ENCODE results near the gene EPHB3. TPM values are rescaled to one million over a fixed set of nuclear protein-coding genes. Genes with fewer than 3 reads are reported as not detected.

EPHB3 gene
- total RNA-seq, 1 experiment from 2014 or later: 6.0 TPM

DNA sequence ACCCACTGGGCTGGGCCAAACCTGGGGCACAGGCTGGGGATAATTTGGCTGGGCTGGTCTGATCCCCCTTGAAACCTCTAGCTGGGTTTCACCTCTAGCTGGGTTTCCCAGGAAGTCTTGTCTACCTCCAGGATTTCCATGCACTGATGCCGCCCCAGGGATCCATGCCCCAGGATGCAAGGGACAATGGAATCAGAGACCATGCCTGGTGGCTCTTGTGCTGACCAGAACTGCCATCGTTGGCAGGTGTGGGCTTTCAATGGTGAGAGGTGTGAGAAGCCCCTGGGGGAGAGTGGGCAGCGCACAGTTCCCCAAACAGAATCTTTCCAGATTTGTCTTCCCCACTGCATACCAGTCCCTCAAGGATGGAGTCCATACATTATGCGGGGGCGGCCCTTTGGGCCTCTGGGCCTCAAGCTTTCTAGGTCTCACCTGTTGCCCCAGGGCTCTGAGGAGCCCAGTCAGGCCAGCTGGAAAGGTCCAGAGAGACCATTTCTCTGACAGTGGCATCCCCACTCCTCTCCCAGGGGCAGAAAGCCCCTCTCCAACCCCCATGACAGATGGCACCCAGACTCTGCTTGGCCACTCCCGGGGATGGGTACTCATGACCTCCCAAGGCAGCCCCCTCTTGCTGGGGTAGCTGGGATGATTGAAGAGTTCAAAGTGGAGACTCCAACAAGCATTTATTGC, 35.4 kb downstream of the EPHB3 start:
- BruUV-seq (replicated peaks): no TSS peak
- DNase-seq (ENCODE audit: low read depth, low spot score): no peak
- TF ChIP-seq CTCF (IDR thresholded peaks at IDR 0.05) (no peak), SIN3A (IDR thresholded peaks at IDR 0.05; ENCODE audit: borderline replicate concordance, insufficient read depth, low read depth, low read length) (no peak), REST (IDR thresholded peaks at IDR 0.05; ENCODE audit: insufficient read depth in 1 of 2, low read depth in 2 of 2, low read length in 1 of 2) (no peak), TCF7L2 (IDR thresholded peaks at IDR 0.05; ENCODE audit: low read depth, low read length) (no peak), POLR2AphosphoS5 (IDR thresholded peaks at IDR 0.05; ENCODE audit: low read depth, low read length) (no peak)
- no peak for ATAC-seq
- no peak overlapping the region for H3K27ac ChIP-seq (ENCODE audit: low read length)
- H3K4me1 ChIP-seq (ENCODE audit: control insufficient read depth, insufficient read depth, low read length): no peaks in the 10 kb centered on the region
- no peaks in the 10 kb centered on the region for H3K36me3 ChIP-seq (ENCODE audit: control insufficient read depth, insufficient read depth, low read length)
- no peaks in the 10 kb centered on the region for H3K9me3 ChIP-seq (ENCODE audit: control insufficient read depth, insufficient read depth, low read depth, low read length)
- no peak overlapping the region for H3K4me3 ChIP-seq (ENCODE audit: low read depth in 2 of 2, low read length in 2 of 2)
- intact Hi-C loops (cut with micrococcal nuclease; ENCODE audit: unreplicated experiment) (no loop called here), in situ Hi-C loops (cut with HindIII; ENCODE audit: low pct_unique_long_range_greater_than_20kb, low sequenced_read_pairs) (no loop called here)
- ChIA-PET CTCF (no interaction called here), POLR2A (no interaction called here)
- H3K27me3 ChIP-seq (ENCODE audit: control insufficient read depth, insufficient read depth, low read length): no peaks in the 10 kb centered on the region; the same call in 1 of the 2 replicates

DNA sequence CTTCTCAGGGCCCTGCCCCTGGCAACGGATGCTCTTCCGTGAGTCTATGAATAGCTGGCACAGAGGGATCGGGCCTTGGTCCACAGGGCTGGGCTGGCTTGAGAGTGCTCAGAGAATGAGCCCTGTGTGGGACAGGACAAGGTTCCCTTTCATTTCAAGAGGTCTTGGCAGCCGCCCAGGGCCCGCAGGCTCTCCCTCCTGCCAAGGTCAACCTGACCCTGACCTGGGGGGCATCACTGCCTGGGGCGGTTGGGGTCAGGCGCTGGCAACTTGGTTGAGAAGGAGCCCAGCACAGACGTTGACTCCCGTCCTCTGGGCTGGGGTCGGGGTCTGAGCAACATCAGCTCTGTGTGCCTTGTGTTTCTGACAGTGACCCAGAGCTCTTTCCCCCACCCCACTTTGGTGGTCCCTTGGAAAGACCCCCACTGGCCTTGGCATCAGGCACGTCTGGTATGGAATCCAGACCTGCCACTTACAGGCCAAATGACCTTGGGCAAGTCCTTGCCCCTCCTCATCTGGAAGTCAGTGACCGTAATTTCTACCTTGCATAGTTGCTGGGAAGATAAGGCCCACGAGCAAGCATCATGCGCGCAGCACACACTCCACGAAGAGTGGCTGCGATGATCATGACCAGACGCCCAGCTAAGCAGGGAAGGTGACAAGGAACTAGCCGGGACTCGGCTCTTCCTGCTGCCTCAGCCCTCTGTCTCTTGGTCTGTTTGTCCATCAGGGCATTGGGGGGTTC, 36.4 kb downstream of the EPHB3 start:
- no TSS peak for BruUV-seq (replicated peaks)
- DNase-seq (ENCODE audit: low read depth, low spot score): no peak

More for the DNA sequence above, 36.4 kb downstream of the EPHB3 start:
- no peak for ATAC-seq
- Histone ChIP-seq H3K4me1 (ENCODE audit: control insufficient read depth, insufficient read depth, low read length) (no peaks in the 10 kb centered on the region), H3K27me3 (ENCODE audit: control insufficient read depth, insufficient read depth, low read length) (peaks cover 5% of the 10 kb centered on the region), H3K27ac (ENCODE audit: low read length) (no peak overlapping the region), H3K4me3 (ENCODE audit: low read depth in 2 of 2, low read length in 2 of 2) (no peak overlapping the region), H3K9me3 (ENCODE audit: control insufficient read depth, insufficient read depth, low read depth, low read length) (no peaks in the 10 kb centered on the region), H3K36me3 (ENCODE audit: control insufficient read depth, insufficient read depth, low read length) (no peaks in the 10 kb centered on the region)
- CTCF ChIA-PET: no interaction called here
- TF ChIP-seq POLR2AphosphoS5 (IDR thresholded peaks at IDR 0.05; ENCODE audit: low read depth, low read length) (no peak), REST (IDR thresholded peaks at IDR 0.05; ENCODE audit: insufficient read depth in 1 of 2, low read depth in 2 of 2, low read length in 1 of 2) (no peak), CTCF (IDR thresholded peaks at IDR 0.05) (no peak), TCF7L2 (IDR thresholded peaks at IDR 0.05; ENCODE audit: low read depth, low read length) (no peak), SIN3A (IDR thresholded peaks at IDR 0.05; ENCODE audit: borderline replicate concordance, insufficient read depth, low read depth, low read length) (no peak)
- POLR2A ChIA-PET: no interaction called here
- intact Hi-C loops (cut with micrococcal nuclease; ENCODE audit: unreplicated experiment) (no loop called here), in situ Hi-C loops (cut with HindIII; ENCODE audit: low pct_unique_long_range_greater_than_20kb, low sequenced_read_pairs) (no loop called here)

Measured in Panc1 (cell line).